ENCODE data around the gene CCDC73.

- no peak for TF ChIP-seq CTCF (IDR thresholded peaks at IDR 0.05)
- TF ChIP-seq POLR2AphosphoS5 (IDR thresholded peaks at IDR 0.05) = no peak
- no peak for TF ChIP-seq EP300 (IDR thresholded peaks at IDR 0.05)
- no peak for TF ChIP-seq POLR2A (IDR thresholded peaks at IDR 0.05)
Observed at GRCh38 chr11:32817181-32817851, 22.9 kb upstream of the CCDC73 start.
